Right lobe of liver (tissue), 6 donors: ENCODE results near the gene RCBTB2. TPM values are rescaled to one million over a fixed set of nuclear protein-coding genes. Genes with fewer than 3 reads are reported as not detected.
A peak's percentile ranks its signal among the peaks of the same experiment; 100 is the strongest.

ENCODE experiments used
- ATAC-seq, 4 donors: fragments of 200-7000 bp; cut with Tn5 transposase; one replicate each; pipeline ENCODE4 v1.9.1; 2020; ENCODE audit warnings: mild to moderate bottlenecking in 4 of 4, moderate library complexity in 4 of 4
- DNase-seq, 3 donors: peaks; one replicate each; pipeline ENCODE4 v3.0.0-alpha.2; 2020
- H3K27ac ChIP-seq, 3 donors: fragments of 200-600 bp; one replicate each; pipeline ENCODE4 v1.8.0; 2022
- H3K27me3 ChIP-seq, 2 donors: fragments of 200-600 bp; one replicate each; pipeline ENCODE4 v1.8.0; 2022
- H3K36me3 ChIP-seq, 4 donors: fragments of 200-600 bp; sonication (generic) in 1 of 4; one replicate each; pipeline versions ENCODE4 v1.5.1 to v1.8.0; 2017 to 2022; ENCODE audit warnings: control low read depth in 1 of 4
- H3K4me1 ChIP-seq, 4 donors: fragments of 200-600 bp; sonication (generic) in 1 of 4; one replicate each; pipeline versions ENCODE4 v1.5.1 to v1.8.0; 2017 to 2022; ENCODE audit warnings: control low read depth in 1 of 4
- H3K4me3 ChIP-seq, 3 donors: fragments of 200-600 bp; one replicate each; pipeline ENCODE4 v1.8.0; 2022
- H3K9me3 ChIP-seq, 4 donors: fragments of 200-600 bp; sonication (generic) in 1 of 4; one replicate each; pipeline versions ENCODE4 v1.5.1 to v1.8.0; 2017 to 2022; ENCODE audit warnings: control low read depth in 1 of 4
- POLR2A ChIP-seq: fragments of 450-650 bp; IDR thresholded peaks from one replicate; pipeline ENCODE4 v1.6.1; 2017; ENCODE audit warnings: antibody characterized with exemption, mild to moderate bottlenecking
- WGBS: methylation state at CpG from one replicate; pipeline ENCODE4 v1.1.6; 2018; ENCODE audit warnings: low coverage, low lambda C conversion rate; ENCODE audit not compliant: insufficient coverage; ENCODE audit errors: missing lambda C conversion rate; 5-methylcytosine and 5-hydroxymethylcytosine counted together
- intact Hi-C, 2 donors: fragments of 100-400 bp; cut with DNase I; formaldehyde crosslinking; loops; one replicate each; pipeline versions ENCODE4 v1.11.2 to v1.14.1; 2022
- total RNA-seq, 6 experiments: library from RNA; depleted of rRNA in 2 of 6; stranded (reverse); fragments of >200 nt in 2 of 6; fragmentation: NEBNext Ultra II Directional in 3 of 6; extraction: Animal tissue kit (Norgen Biotek cat#: 25700) in 3 of 6; gene quantifications; one replicate each; pipeline versions ENCODE4 v1.1.0 to v1.2.4, GENCODE V29; 2016 to 2023
- TF ChIP-seq, protein P1 (sequence below), 4 donors: fragments of 200-600 bp in 3 of 4; fragments of 450-650 bp in 1 of 4; IDR thresholded peaks; one replicate each; pipeline versions ENCODE4 v1.5.1 to v1.8.0; 2016 to 2022; ENCODE audit warnings: antibody characterized with exemption in 4 of 4, mild to moderate bottlenecking in 2 of 4
- donor health status: DM: no; HTN: yes; CAD: no.
- donor health status: DM: no; HTN: no; CAD: no.
- donor health status: DM: no; HTN: no; CAD: no.
- donor health status: DM: no; HTN: yes; CAD: no.
- donor health status: DM: no; HTN: yes; CAD: no.

RCBTB2 gene
- total RNA-seq, 6 experiments from 2014 or later: 2.6 to 7.5 (median 4.8) TPM

DNA sequence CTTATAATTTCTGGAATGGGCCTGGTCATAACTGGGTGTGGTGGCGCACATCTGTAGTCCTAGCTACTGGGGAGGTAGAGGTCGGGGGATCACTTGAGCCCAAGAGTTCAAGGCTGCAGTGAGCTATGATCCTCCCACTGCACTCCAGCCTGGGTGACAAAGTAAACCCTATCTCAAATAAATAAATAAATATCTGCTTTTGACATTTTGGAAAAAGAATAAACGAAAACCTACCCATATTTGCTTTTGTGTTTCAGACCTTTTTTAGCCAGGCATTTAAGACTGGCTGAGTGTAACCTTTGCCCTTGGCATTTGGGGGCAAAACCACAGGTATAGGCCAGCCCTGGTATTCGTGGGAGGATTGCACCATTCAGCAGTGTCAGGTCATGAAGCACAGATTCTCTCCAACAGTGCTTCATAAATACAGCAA is 14.8 kb upstream of the RCBTB2 start:
- Histone ChIP-seq H3K9me3 (no peaks in the 10 kb centered on the region), H3K27ac (peak overlapping the region in 2 of 3 donors; percentile 8 to 75), H3K4me1 (peaks cover 0 to 29% (median 2%) of the 10 kb centered on the region in 4 donors), H3K27me3 (no peaks in the 10 kb centered on the region), H3K4me3 (no peak overlapping the region), H3K36me3 (no peaks in the 10 kb centered on the region)
- DNase-seq: peak; percentile 47 to 79 (median 76)
- intact Hi-C loops: no loop called here
- 25% methylated on average over 3 of the region's 4 CpGs for WGBS
- ATAC-seq: peak; percentile 85 to 95 (median 91)
- TF ChIP-seq POLR2A: no peak
- TF ChIP-seq, protein P1, sequence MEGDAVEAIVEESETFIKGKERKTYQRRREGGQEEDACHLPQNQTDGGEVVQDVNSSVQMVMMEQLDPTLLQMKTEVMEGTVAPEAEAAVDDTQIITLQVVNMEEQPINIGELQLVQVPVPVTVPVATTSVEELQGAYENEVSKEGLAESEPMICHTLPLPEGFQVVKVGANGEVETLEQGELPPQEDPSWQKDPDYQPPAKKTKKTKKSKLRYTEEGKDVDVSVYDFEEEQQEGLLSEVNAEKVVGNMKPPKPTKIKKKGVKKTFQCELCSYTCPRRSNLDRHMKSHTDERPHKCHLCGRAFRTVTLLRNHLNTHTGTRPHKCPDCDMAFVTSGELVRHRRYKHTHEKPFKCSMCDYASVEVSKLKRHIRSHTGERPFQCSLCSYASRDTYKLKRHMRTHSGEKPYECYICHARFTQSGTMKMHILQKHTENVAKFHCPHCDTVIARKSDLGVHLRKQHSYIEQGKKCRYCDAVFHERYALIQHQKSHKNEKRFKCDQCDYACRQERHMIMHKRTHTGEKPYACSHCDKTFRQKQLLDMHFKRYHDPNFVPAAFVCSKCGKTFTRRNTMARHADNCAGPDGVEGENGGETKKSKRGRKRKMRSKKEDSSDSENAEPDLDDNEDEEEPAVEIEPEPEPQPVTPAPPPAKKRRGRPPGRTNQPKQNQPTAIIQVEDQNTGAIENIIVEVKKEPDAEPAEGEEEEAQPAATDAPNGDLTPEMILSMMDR (IDR thresholded peaks at IDR 0.05): no peak

DNA sequence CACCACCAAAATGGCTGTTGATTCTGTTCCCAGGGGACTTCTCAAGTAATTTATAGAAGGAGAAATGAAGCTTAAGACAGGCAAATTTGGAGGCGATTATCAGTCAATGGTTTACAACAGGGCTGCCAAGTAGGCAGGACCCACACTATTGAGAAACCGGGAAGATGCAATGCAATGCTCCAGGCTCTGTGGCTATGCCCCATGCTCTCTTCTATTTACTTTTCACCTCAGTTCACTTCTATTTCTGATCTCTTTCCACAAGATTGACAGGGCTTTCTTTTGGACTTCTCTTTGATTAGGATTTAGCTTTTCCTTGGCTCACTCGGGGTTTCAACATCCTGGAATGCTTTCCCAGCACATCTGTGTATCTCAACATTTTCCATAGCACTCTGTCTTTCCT is 12.7 kb upstream of the RCBTB2 start:
- peaks cover 0 to 35% (median 5%) of the 10 kb centered on the region in 4 donors for H3K4me1 ChIP-seq
- intact Hi-C loops: no loop called here
- no peaks in the 10 kb centered on the region for H3K9me3 ChIP-seq
- no peak for TF ChIP-seq POLR2A
- TF ChIP-seq, protein P1 (IDR thresholded peaks at IDR 0.05): no peak
- peak overlapping the region in 1 of 3 donors; percentile 68 for H3K27ac ChIP-seq
- ATAC-seq: peak; percentile 12 to 62 (median 44)
- DNase-seq: peak in 1 of 3 donors; percentile 62
- no peaks in the 10 kb centered on the region for H3K36me3 ChIP-seq
- H3K27me3 ChIP-seq: no peaks in the 10 kb centered on the region
- 23% methylated on average over 3 of the region's 3 CpGs for WGBS
- H3K4me3 ChIP-seq: no peak overlapping the region

DNA sequence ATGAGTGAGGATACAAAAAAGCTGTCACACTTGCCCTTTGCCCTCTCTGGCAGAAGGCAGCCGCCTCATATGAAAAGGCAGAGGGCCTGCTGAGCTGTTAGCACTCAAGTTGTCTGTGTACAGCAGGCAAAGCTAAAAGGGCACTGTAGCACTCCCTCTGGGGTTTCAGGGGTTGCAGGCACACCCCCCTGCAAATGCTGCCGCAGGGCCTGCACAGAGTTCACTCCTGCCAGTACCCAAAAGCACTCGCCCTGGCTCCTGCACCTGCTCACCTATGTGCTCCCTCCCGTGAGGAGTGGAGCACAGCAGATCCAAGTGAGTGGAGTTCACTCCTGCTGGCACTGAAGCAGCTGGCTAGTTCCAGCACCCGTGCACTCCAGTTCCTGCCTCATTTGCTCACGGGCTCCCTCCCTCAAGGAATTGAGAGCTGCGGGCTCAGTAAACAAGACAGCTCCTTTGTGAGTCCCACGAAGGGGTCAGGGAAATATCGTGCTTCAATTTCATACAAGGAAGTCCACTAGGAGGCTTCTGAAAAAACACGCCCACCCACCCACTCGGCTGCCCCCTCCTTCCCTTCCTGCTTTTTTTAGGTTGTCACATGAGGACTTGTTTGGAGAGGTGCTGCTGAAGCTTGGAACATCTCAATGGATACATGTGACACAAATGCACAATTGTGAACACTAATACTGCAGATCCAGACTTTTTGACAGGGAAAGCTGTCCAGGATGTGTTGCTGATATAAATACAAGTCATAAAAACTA is 9.9 kb upstream of the RCBTB2 start:
- Histone ChIP-seq H3K4me1 (peaks cover 0 to 35% (median 5%) of the 10 kb centered on the region in 4 donors), H3K4me3 (peak overlapping the region in 1 of 3 donors; percentile 0), H3K9me3 (no peaks in the 10 kb centered on the region), H3K27ac (peak overlapping the region; percentile 19 to 72 (median 19)), H3K27me3 (no peaks in the 10 kb centered on the region), H3K36me3 (no peaks in the 10 kb centered on the region)
- ATAC-seq: peak; percentile 80 to 90 (median 87)
- TF ChIP-seq POLR2A: no peak
- TF ChIP-seq, protein P1 (IDR thresholded peaks at IDR 0.05): peak in 1 of 4 donors; percentile 13
- intact Hi-C loops: no loop called here
- 15% methylated on average over 10 of the region's 11 CpGs for WGBS
- DNase-seq: peak; percentile 38 to 82 (median 68)

DNA sequence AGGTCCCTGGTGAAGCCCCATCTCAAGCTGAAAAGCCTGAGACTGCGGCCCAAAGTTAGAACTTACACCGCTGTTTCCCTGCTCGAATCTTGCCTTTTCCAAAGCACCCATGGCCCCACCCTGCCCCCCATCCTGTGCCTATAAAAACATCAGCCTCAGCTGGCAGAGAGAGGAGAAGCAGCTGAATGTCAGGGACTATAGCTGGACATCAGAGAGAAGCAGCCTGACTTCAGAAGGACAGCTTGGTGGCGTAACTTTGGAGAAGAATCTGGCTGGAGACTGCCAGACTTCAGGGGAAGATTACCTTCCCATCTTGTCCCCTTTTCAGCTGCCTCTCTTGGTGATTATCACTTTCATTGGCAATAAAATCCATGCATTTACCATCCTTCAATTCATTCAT is 9.3 kb upstream of the RCBTB2 start:
- WGBS: no CpG with 5 or more reads among the region's 4 CpGs
- Histone ChIP-seq H3K4me3 (no peak overlapping the region), H3K9me3 (no peaks in the 10 kb centered on the region), H3K27ac (peak overlapping the region; percentile 19 to 72 (median 19)), H3K36me3 (no peaks in the 10 kb centered on the region), H3K4me1 (peaks cover 0 to 32% (median 5%) of the 10 kb centered on the region in 4 donors), H3K27me3 (no peaks in the 10 kb centered on the region)
- intact Hi-C loops: no loop called here
- DNase-seq (no peak), ATAC-seq (no peak)
- no peak for TF ChIP-seq POLR2A
- TF ChIP-seq, protein P1 (IDR thresholded peaks at IDR 0.05): no peak
